K562 (cell line): ENCODE data around the gene HEXD. TPM values are rescaled to one million over a fixed set of nuclear protein-coding genes. Genes with fewer than 3 reads are reported as not detected.

ENCODE experiments used
- ATAC-seq: fragments of 200-7000 bp; cut with Tn5 transposase; 3 replicates; pipeline ENCODE4 v1.9.1; 2020; ENCODE audit warnings: moderate library complexity
- BruUV-seq: library from RNA; stranded (reverse); fragments of 400-500 nt; replicated peaks from 2 replicates; lab custom pipeline; 2021; lab: Mats Ljungman, UMichigan
- CTCF ChIA-PET: fragments of 300-600 bp; formaldehyde crosslinking; extraction: SDS; loops from one replicate; lab custom pipeline; 2021; ENCODE audit warnings: low intra/inter-chr PET ratio; lab: Yijun Ruan, JAX
- POLR2A ChIA-PET: fragments of 300-600, 350-650 bp; sonication (Branson Sonifier 250); formaldehyde crosslinking; extraction: SDS; loops from one replicate; lab custom pipeline; 2021; ENCODE audit warnings: antibody characterized with exemption, inconsistent platforms; lab: Yijun Ruan, JAX
- DNase-seq, 4 experiments: peaks; one replicate each; pipeline versions ENCODE4 v3.0.0 to v3.0.0-alpha.2; 2011 to 2018; ENCODE audit warnings: low spot score in 3 of 4, mixed read lengths in 3 of 4; ENCODE audit errors: extremely low read depth in 1 of 4
- FAIRE-seq: peaks from 2 replicates; lab custom pipeline; 2011; peaks lifted over from hg19 to GRCh38; lab: Jason Lieb, UNC
- H2AFZ ChIP-seq: 2 replicates; pipeline ENCODE4 v1.6.0; 2011; ENCODE audit warnings: low read depth, low read length, control low read depth, inconsistent platforms
- H3K27ac ChIP-seq: fragments of 200-600 bp; 3 replicates; pipeline ENCODE4 v1.8.0; 2011; ENCODE audit warnings: low read depth, mild to moderate bottlenecking, control low read depth, inconsistent platforms, low read length, moderate library complexity, mixed read lengths; ENCODE audit errors: extremely low read depth
- H3K27me3 ChIP-seq, 2 experiments: fragments of 300-600 bp in 1 of 2; 2 replicates in 1 of 2; 3 replicates in 1 of 2; pipeline versions ENCODE4 v1.6.0 to v1.8.0; 2011; ENCODE audit warnings: inconsistent platforms in 2 of 2, low read length in 2 of 2, mild to moderate bottlenecking in 1 of 2, mixed read lengths in 1 of 2, moderate library complexity in 1 of 2; ENCODE audit not compliant: control insufficient read depth in 2 of 2, insufficient read depth in 2 of 2
- H3K36me3 ChIP-seq: fragments of 300-600 bp; 3 replicates; pipeline ENCODE4 v1.8.0; 2011; ENCODE audit warnings: mild to moderate bottlenecking, low read length, inconsistent platforms; ENCODE audit not compliant: control insufficient read depth, insufficient read depth
- H3K4me1 ChIP-seq, 2 experiments: fragments of 200-600 bp in 1 of 2; replicated peaks in 1 of 2; 2 replicates in 1 of 2; 3 replicates in 1 of 2; pipeline versions ENCODE4 v1.5.1 to v1.8.0; 2011; ENCODE audit warnings: inconsistent platforms in 2 of 2, low read length in 2 of 2, mild to moderate bottlenecking in 1 of 2, mixed read lengths in 1 of 2, moderate library complexity in 1 of 2; ENCODE audit not compliant: control insufficient read depth in 2 of 2, insufficient read depth in 2 of 2
- H3K4me2 ChIP-seq: 2 replicates; pipeline ENCODE4 v1.6.1; 2011; ENCODE audit warnings: low read length, control low read depth, inconsistent platforms, mixed read lengths; ENCODE audit not compliant: insufficient read depth
- H3K4me3 ChIP-seq: fragments of 200-600 bp; sonication (generic), shearing (Covaris generic); 2 replicates; pipeline ENCODE4 v1.5.1; 2016; ENCODE audit warnings: control low read depth, inconsistent platforms
- H3K79me2 ChIP-seq: fragments of 200-600 bp; 3 replicates; pipeline ENCODE4 v1.8.0; 2011; ENCODE audit warnings: low read length, inconsistent platforms; ENCODE audit not compliant: control insufficient read depth, insufficient read depth
- H3K9ac ChIP-seq, 2 experiments: 2 replicates each; pipeline versions ENCODE4 v1.6.0 to v1.6.1; 2011; ENCODE audit warnings: low read depth in 2 of 2, low read length in 2 of 2, control low read depth in 1 of 2, inconsistent platforms in 1 of 2, mild to moderate bottlenecking in 1 of 2, mixed read lengths in 1 of 2; ENCODE audit not compliant: insufficient read depth in 1 of 2
- H3K9me1 ChIP-seq: one replicate; pipeline ENCODE4 v1.6.0; 2011; ENCODE audit warnings: inconsistent platforms, mild to moderate bottlenecking, low read length, moderate library complexity; ENCODE audit not compliant: control insufficient read depth, insufficient read depth
- H3K9me3 ChIP-seq: replicated peaks from 2 replicates; pipeline ENCODE4 v1.5.1; 2011; ENCODE audit warnings: low read depth, low read length, inconsistent platforms; ENCODE audit not compliant: control insufficient read depth, insufficient read depth
- H4K20me1 ChIP-seq: replicated peaks from 2 replicates; pipeline ENCODE4 v1.6.1; 2011; ENCODE audit warnings: low read length, inconsistent platforms, mixed read lengths; ENCODE audit not compliant: control insufficient read depth, insufficient read depth
- ARID4B ChIP-seq: sonication (generic); formaldehyde crosslinking; IDR thresholded peaks from 2 replicates; pipeline ENCODE4 v1.8.0; 2022; ENCODE audit warnings: mild to moderate bottlenecking, missing genetic modification reagents
- CHD1 ChIP-seq: fragments of 200-600 bp; sonication (generic); IDR thresholded peaks from one replicate; pipeline ENCODE4 v1.6.1; 2012; ENCODE audit warnings: mild to moderate bottlenecking, moderate library complexity, low read length, inconsistent platforms
- POLR2G ChIP-seq: fragments of 200-400 bp; formaldehyde crosslinking; IDR thresholded peaks from 2 replicates; pipeline ENCODE4 v1.6.1; 2017; ENCODE audit warnings: low read depth, mild to moderate bottlenecking, antibody characterized with exemption, low read length, moderate library complexity
- WGBS: fragments of 100-300 bp; shearing (Covaris generic); methylation state at CpG from one replicate; pipeline ENCODE4 v1.1.6; 2016; ENCODE audit warnings: low coverage, mixed read lengths; ENCODE audit not compliant: insufficient coverage; ENCODE audit errors: missing lambda C conversion rate; 5-methylcytosine and 5-hydroxymethylcytosine counted together
- in situ Hi-C: fragments of 300-500 bp; cut with MboI; formaldehyde crosslinking; loops from 4 replicates; pipeline ENCODE4 v1.15.0; 2018; ENCODE audit warnings: inconsistent platforms, mixed read lengths
- intact Hi-C: fragments of 100-400 bp; cut with micrococcal nuclease; formaldehyde crosslinking; loops from 2 replicates; pipeline ENCODE4 v1.14.2; 2022
- polyA plus RNA-seq, 8 experiments: library from polyadenylated mRNA; depleted of rRNA in 4 of 8; stranded (reverse) in 5 of 8; unstranded in 3 of 8; fragments of >200 nt; fragmentation: Nextera tagmentation in 2 of 8; fragmentation: Illumina TruSeq in 1 of 8; extraction: Ambion mirVana in 2 of 8; extraction: Trizol in 1 of 8; gene quantifications; 2 replicates each; pipeline versions ENCODE4 v1.2.1 to v1.2.3, GENCODE V29; 2011 to 2014; ENCODE audit warnings: inconsistent platforms in 1 of 8, missing spikeins in 1 of 8
- total RNA-seq, 7 experiments: library from RNA; depleted of rRNA in 6 of 7; stranded (reverse); fragments of >200 nt in 6 of 7; fragmentation: Illumina TruSeq in 2 of 7; extraction: Trizol in 2 of 7; gene quantifications; 2 replicates each; pipeline versions ENCODE4 v1.2.1 to v1.2.3, GENCODE V29; 2011 to 2021; ENCODE audit warnings: low replicate concordance in 1 of 7

HEXD gene
- total and polyA plus RNA-seq, 9 of the 15 experiments (the other 6 are each of a cell fraction or from before 2014, with no cell fraction given) = 1.0 to 25.3 (median 10.0) TPM

- Histone ChIP-seq H3K4me1 (peaks cover 0 to 65% of the 10 kb centered on the region in 2 experiments; a peak in 2 of 5 replicates), H2AFZ (no peak overlapping the region), H3K9me3 (no peaks in the 10 kb centered on the region), H3K27ac (no peak overlapping the region), H3K79me2 (peaks cover 3% of the 10 kb centered on the region; the same call in 2 of the 3 replicates), H3K9me1 (no peaks in the 10 kb centered on the region), H3K4me2 (no peak overlapping the region), H3K27me3 (no peaks in the 10 kb centered on the region), H3K4me3 (no peak overlapping the region), H3K9ac (no peak overlapping the region; a peak in 1 of 4 replicates), H4K20me1 (no peaks in the 10 kb centered on the region), H3K36me3 (peaks cover 28% of the 10 kb centered on the region; the same call in 2 of the 3 replicates)
- in situ Hi-C loops = no loop called here
- FAIRE-seq (no peak), ATAC-seq (no peak), DNase-seq (no peak)
- CTCF ChIA-PET = no interaction called here
- intact Hi-C loops = no loop called here
- no TSS peak for BruUV-seq
- POLR2A ChIA-PET = interaction anchor here (1.4 kb wide), 1 partner anchor 13 kb away, joined by 4 read pairs; no protein-coding TSS in a partner anchor
- TF ChIP-seq CHD1 (no peak), POLR2G (0 out of 2 replicates have a peak, but pooled peaks have one; percentile 31), ARID4B (CRISPR knock-in tag) (no peak)
- 90% methylated on average over 26 of the region's 40 CpGs for WGBS
Observed at GRCh38 chr17:82443465-82444283, 25.5 kb downstream of the HEXD start.
